Psoas muscle (tissue), 8 donors: ENCODE measurements around the gene ATP8A2. TPM values are rescaled to one million over a fixed set of nuclear protein-coding genes. Genes with fewer than 3 reads are reported as not detected.
A peak's percentile ranks its signal among the peaks of the same experiment; 100 is the strongest.

ENCODE experiments used
- ATAC-seq, 4 donors: fragments of 200-7000 bp; cut with Tn5 transposase; one replicate each; pipeline ENCODE4 v1.9.1; 2020; ENCODE audit warnings: moderate library complexity in 3 of 4, mild to moderate bottlenecking in 2 of 4
- DNase-seq, 2 donors: peaks; one replicate each; pipeline ENCODE4 v3.0.0-alpha.2; 2020
- H3K27ac ChIP-seq: fragments of 200-600 bp; one replicate; pipeline ENCODE4 v1.8.0; 2022
- H3K27me3 ChIP-seq, 3 donors: fragments of 200-600 bp in 1 of 3; one replicate each; pipeline versions ENCODE4 v1.6.1 to v1.8.0; 2013 to 2022; ENCODE audit warnings: low read length in 2 of 3, mild to moderate bottlenecking in 2 of 3, moderate library complexity in 1 of 3; ENCODE audit not compliant: insufficient read depth in 3 of 3
- H3K36me3 ChIP-seq, 2 donors: fragments of 200-600 bp in 1 of 2; one replicate each; pipeline versions ENCODE4 v1.6.1 to v1.8.0; 2013 to 2022; ENCODE audit warnings: low read depth in 1 of 2, mild to moderate bottlenecking in 1 of 2, moderate library complexity in 1 of 2; ENCODE audit not compliant: insufficient read depth in 1 of 2
- H3K4me1 ChIP-seq: fragments of 200-600 bp; one replicate; pipeline ENCODE4 v1.8.0; 2022
- H3K4me3 ChIP-seq: fragments of 200-600 bp; one replicate; pipeline ENCODE4 v1.8.0; 2022; ENCODE audit warnings: mild to moderate bottlenecking
- H3K9me3 ChIP-seq: fragments of 200-600 bp; one replicate; pipeline ENCODE4 v1.8.0; 2022
- WGBS, 3 donors: extraction: QIAGEN DNeasy Blood & Tissue Kit; methylation state at CpG; one replicate each; pipeline versions ENCODE4 v1.1.6 to v1.1.7; 2013; 5-methylcytosine and 5-hydroxymethylcytosine counted together
- intact Hi-C, 2 donors: fragments of 100-400 bp; cut with DNase I; formaldehyde crosslinking; loops; one replicate each; pipeline versions ENCODE4 v1.11.0 to v1.14.2; 2022
- polyA plus RNA-seq, 3 donors: library from polyadenylated mRNA; stranded (reverse); fragments of 200-250 nt; gene quantifications; one replicate each; pipeline ENCODE4 v1.2.3, GENCODE V29; 2013
- total RNA-seq, 4 donors: library from RNA; stranded (reverse); fragmentation: NEBNext Ultra II Directional in 2 of 4; extraction: Animal tissue kit (Norgen Biotek cat#: 25700) in 2 of 4; gene quantifications; one replicate each; pipeline versions ENCODE4 v1.2.1 to v1.2.4, GENCODE V29; 2021 to 2023
- TF ChIP-seq, protein P1 (sequence below): fragments of 200-600 bp; IDR thresholded peaks from one replicate; pipeline ENCODE4 v1.8.0; 2022; ENCODE audit warnings: antibody characterized with exemption
- donor health status: healthy with polysubstance abuse.
- donor health status: DM: no; HTN: no; CAD: no; lungs with moderate emphysema.
- donor health status: Bipolar disorder and iron deficiency.
- donor health status: healthy.
- donor health status: DM: yes; HTN: yes; CAD: no.
- donor health status: DM: no; HTN: no; CAD: no.
- donor health status: DM: no; HTN: no; CAD: no.
- donor health status: DM: yes; HTN: yes; CAD: no.

The ATP8A2 gene
- total and polyA plus RNA-seq, 7 donors, result 0.02 to 0.22 (median 0.04) TPM; not detected in 2

DNA sequence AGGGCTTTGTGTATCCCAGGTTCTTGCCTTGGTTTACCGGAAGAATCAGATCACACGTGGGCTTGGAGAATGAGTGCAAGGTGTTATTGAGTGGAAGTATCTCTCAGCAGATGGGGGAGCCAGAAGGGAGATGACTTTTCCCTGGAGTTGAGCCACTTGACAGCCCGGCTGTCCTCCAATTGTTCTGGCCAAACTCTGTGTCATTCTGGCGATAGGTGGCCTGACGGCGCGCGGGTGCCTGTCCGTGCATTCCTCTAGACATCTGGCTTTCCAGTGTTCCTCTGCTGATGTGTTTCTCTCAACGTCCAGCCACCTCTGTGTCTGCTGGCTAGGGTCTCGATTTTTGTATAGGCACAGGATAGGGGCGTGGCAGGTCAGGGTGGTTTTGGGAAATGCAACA lies 498.2 kb downstream of the ATP8A2 start:
- H3K4me1 ChIP-seq, result peaks cover 7% of the 10 kb centered on the region
- intact Hi-C loops, result loop anchor here in 1 of 2 donors (10.0 kb wide), 1 partner anchor 295 kb away; no protein-coding TSS in a partner anchor
- H3K9me3 ChIP-seq, result no peaks in the 10 kb centered on the region
- no peaks in the 10 kb centered on the region for H3K27me3 ChIP-seq
- ATAC-seq (peak; percentile 63 to 75 (median 67)), DNase-seq (peak; percentile 22 to 58)
- TF ChIP-seq, protein P1, sequence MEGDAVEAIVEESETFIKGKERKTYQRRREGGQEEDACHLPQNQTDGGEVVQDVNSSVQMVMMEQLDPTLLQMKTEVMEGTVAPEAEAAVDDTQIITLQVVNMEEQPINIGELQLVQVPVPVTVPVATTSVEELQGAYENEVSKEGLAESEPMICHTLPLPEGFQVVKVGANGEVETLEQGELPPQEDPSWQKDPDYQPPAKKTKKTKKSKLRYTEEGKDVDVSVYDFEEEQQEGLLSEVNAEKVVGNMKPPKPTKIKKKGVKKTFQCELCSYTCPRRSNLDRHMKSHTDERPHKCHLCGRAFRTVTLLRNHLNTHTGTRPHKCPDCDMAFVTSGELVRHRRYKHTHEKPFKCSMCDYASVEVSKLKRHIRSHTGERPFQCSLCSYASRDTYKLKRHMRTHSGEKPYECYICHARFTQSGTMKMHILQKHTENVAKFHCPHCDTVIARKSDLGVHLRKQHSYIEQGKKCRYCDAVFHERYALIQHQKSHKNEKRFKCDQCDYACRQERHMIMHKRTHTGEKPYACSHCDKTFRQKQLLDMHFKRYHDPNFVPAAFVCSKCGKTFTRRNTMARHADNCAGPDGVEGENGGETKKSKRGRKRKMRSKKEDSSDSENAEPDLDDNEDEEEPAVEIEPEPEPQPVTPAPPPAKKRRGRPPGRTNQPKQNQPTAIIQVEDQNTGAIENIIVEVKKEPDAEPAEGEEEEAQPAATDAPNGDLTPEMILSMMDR, result no peak
- 18 to 42% (median 21%) methylated on average over 12 of the region's 12 CpGs for WGBS, 3 donors
- no peak overlapping the region for H3K4me3 ChIP-seq
- H3K36me3 ChIP-seq, result no peaks in the 10 kb centered on the region
- H3K27ac ChIP-seq, result no peak overlapping the region

DNA sequence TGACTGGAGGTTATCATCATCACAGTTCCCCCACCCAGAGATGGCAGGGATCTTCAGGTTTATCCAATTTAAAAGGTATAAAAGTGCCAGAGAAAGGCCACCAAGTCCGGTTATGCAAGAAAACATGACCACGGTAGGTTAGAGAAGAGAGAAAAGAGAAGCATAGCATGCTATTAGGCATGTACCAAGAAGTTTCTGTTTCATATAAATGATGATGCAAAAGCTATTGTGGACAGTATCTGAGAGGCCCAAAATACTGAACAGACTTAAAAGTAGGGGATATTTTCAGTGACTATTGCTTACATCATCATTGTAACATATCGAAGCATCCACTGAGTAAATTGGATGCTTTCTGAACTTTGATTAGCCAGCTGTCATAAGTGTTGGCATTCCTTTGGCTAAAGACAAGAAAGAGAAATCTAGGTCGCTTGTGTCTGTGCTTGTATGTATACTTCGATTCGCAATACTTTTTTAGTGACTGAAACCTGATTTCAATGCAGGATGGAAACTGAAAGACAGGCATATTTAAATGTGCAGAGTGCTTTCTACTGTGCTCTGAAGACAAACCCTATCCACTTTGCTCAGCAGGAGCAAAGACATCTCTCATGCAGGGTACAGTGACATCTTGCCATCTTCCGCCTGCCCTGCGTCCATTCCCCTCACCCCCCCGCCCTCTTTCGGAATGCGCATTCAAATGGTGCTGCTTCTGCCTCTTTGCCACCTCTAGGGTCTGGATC lies 499.8 kb downstream of the ATP8A2 start:
- H3K36me3 ChIP-seq, result no peaks in the 10 kb centered on the region
- TF ChIP-seq, protein P1, result no peak
- DNase-seq, result no peak
- peaks cover 7% of the 10 kb centered on the region for H3K4me1 ChIP-seq
- no peak overlapping the region for H3K27ac ChIP-seq
- 90 to 95% (median 94%) methylated on average over 11 of the region's 11 CpGs for WGBS, 3 donors
- no peak overlapping the region for H3K4me3 ChIP-seq
- intact Hi-C loops, result no loop called here
- no peak for ATAC-seq
- H3K9me3 ChIP-seq, result no peaks in the 10 kb centered on the region
- H3K27me3 ChIP-seq, result no peaks in the 10 kb centered on the region

GRCh38 chr13:25872481-25873241 lies 500.9 kb downstream of the ATP8A2 start:
- Histone ChIP-seq H3K27me3 (no peaks in the 10 kb centered on the region), H3K9me3 (no peaks in the 10 kb centered on the region), H3K4me3 (no peak overlapping the region), H3K27ac (peak overlapping the region; percentile 46), H3K4me1 (peaks cover 7% of the 10 kb centered on the region), H3K36me3 (no peaks in the 10 kb centered on the region)
- TF ChIP-seq, protein P1, result no peak
- intact Hi-C loops, result no loop called here
- 18 to 47% (median 26%) methylated on average over 7 of the region's 7 CpGs for WGBS, 3 donors
- DNase-seq (peak in 1 of 2 donors; percentile 62), ATAC-seq (peak; percentile 88 to 97 (median 92))

DNA sequence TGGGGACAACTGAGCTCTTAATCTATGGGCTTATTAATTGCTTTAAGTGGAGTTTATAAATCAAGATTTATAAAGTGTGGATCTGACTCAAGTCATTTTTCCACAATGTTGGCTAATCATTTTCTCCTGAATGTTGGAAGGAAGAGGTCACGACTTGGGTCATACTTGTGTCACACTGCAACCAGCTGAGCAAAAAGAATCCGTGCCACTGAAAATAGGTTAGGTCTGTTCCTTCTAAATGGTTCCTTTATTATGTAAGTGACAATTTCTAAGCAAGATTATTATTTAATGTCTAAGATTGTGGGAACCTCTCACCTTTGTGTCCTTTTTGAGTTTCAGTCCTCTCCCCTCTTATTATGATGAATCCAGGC lies 501.5 kb downstream of the ATP8A2 start:
- intact Hi-C loops, result no loop called here
- H3K27me3 ChIP-seq, result no peaks in the 10 kb centered on the region
- 18 to 37% (median 20%) methylated on average over 2 of the region's 2 CpGs for WGBS, 3 donors

More for the DNA sequence above, 501.5 kb downstream of the ATP8A2 start:
- H3K27ac ChIP-seq, result peak overlapping the region; percentile 46
- H3K4me1 ChIP-seq, result peaks cover 7% of the 10 kb centered on the region
- DNase-seq, result no peak
- TF ChIP-seq, protein P1, result no peak
- H3K9me3 ChIP-seq, result no peaks in the 10 kb centered on the region
- H3K4me3 ChIP-seq, result no peak overlapping the region
- no peaks in the 10 kb centered on the region for H3K36me3 ChIP-seq
- ATAC-seq, result peak; percentile 21 to 76 (median 53)
